ENCODE measurements around the gene GABRB1.

DNA sequence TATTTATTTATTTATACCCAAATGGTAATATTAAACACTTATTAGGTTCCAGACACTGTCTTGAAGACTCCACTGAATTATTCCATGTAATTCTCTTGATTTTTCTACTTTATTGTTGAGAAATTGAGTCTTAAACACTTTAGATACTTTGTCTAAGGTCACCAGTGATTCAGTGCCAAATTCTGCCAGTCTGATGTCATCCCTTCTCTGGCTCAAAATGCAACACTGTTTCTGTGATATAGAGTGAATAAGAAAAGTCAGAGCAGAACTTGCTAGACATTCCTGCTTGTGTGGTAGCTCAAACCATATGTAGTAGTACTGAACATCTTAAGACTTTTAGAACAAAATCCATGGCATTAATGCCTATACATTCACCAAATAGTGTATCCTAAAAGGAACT lies 164.3 kb downstream of the GABRB1 start:
- TF ChIP-seq ZFP30 (CRISPR knock-in tag; IDR thresholded peaks at IDR 0.05), result no peak
- no peak for TF ChIP-seq ZNF565 (CRISPR knock-in tag; conservative IDR thresholded peaks at IDR 0.05; ENCODE audit: low read depth)
- no peak for TF ChIP-seq TCF4 (CRISPR knock-in tag; IDR thresholded peaks at IDR 0.05; ENCODE audit: borderline replicate concordance)
- TF ChIP-seq CSRNP3 (CRISPR knock-in tag; IDR thresholded peaks at IDR 0.05), result no peak

Measured in SK-N-SH treated with all-trans-retinoic acid at 6 μM for 48 hours (cell line).